Stimulated activated CD4-positive, alpha-beta T cell treated with anti-CD3 and anti-CD28 coated beads, TNF-alpha, amount 100 ng/mL, for 24 hours (primary cell): Measurements from ENCODE around the gene KLRC4.
"Not testable (repeated sequence)": the region's sequence is repeated elsewhere in the genome, so short reads cannot be mapped to it uniquely, and the experiment has no call there.

Source experiments
- DNase-seq, 3 experiments: peaks; one replicate each; pipeline ENCODE4 v3.0.0-alpha.2; 2020; ENCODE audit warnings: low read depth in 3 of 3

The KLRC4 gene

GRCh38 chr12:10368206-10369171, 41.1 kb downstream of the KLRC4 start:
- DNase-seq = no peak

- not testable (repeated sequence) for DNase-seq
Observed at GRCh38 chr12:10367714-10368113, 41.8 kb downstream of the KLRC4 start.

DNA sequence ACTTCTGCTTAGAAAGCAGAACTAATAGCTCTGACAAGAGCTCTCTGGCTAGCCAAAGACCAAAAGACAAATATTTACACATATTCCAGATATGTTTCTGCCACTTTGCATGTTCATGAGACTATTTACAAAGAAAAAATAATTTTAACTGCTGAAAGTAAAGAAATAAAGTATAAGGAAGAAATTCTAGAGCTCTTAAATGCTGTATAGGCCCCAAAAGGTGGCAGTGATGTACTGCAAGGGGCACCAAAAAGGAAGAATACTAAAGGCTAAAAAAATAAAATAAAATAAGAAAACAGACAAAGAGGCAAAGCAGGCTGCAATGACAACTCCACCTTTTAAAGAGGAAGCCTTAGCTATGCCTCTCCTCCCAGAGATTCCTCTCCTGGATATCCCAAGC, 42.7 kb downstream of the KLRC4 start:
- DNase-seq = no peak

DNA sequence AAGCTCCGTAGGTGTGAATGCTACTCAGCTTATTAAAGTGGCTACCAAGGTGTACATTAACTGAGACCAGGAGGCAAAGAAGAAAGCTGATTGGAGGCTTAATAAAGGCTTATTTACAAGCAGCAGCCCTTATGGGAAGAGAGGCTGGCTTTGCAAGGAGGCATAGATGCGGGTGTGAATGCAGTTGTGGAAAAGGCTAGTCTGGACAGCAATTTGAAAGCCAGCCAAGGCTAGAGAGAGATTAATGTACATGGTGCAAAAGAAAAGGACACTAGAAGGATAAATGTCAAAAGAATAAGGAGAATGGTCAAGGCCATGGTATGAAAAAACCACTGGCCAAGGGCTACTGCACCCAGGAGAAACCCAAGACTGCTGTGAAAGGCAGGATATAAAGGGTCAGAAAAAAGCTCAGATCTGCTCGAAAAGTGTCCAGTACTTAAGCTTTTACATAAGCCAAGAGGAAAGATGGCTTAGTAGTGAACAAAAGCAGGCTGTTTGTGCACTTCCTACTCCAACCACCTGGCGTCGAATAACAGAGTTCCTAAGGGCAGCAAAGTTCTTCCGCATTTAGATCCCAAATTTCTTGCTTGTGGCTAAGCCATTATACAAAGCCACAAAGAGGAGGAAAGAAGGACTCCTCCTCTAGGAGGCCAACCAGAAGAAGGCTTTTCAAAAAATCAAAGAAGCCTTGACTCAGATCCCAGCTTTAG, 43.7 kb downstream of the KLRC4 start:
- no peak for DNase-seq

DNA sequence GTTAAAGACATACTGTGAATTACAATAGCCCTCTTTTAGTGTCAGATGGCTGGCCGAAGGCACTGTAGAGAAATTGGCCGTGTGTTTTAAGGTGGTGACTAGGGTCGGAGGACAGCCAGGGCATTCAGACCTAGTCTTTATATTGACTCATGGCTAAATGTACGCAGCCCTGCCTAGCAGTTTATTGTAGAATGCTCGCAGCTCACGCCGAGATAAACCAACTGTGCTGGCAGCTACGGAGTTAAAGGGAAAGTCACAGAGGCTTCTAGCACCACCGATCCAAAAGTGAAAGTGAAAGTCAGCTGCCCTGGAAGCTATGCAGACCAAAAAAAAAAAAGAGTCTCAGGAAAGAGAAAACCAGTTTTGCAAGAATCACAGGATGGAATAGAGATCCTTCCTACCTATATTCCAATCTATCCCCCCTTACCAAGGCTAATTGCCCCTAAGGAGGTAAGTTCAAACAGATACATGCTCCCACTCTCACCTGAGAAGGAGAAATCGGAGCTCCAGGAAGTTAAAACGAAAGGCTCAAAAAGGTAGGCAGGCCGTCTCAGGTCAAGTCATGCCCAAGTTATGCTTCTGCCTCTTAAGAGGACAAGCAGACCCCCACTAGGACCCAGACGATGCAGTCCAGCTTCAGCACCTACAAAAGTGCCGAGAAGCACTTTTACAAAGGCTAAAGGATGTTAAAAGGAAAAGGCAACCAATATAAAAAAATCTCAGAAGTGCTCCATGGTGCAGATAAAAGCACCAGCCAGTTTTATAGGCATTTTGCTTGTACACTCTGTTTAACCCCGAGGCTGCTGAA, 44.5 kb downstream of the KLRC4 start:
- DNase-seq = peak in 2 of 3 experiments; percentile 34 to 38

DNA sequence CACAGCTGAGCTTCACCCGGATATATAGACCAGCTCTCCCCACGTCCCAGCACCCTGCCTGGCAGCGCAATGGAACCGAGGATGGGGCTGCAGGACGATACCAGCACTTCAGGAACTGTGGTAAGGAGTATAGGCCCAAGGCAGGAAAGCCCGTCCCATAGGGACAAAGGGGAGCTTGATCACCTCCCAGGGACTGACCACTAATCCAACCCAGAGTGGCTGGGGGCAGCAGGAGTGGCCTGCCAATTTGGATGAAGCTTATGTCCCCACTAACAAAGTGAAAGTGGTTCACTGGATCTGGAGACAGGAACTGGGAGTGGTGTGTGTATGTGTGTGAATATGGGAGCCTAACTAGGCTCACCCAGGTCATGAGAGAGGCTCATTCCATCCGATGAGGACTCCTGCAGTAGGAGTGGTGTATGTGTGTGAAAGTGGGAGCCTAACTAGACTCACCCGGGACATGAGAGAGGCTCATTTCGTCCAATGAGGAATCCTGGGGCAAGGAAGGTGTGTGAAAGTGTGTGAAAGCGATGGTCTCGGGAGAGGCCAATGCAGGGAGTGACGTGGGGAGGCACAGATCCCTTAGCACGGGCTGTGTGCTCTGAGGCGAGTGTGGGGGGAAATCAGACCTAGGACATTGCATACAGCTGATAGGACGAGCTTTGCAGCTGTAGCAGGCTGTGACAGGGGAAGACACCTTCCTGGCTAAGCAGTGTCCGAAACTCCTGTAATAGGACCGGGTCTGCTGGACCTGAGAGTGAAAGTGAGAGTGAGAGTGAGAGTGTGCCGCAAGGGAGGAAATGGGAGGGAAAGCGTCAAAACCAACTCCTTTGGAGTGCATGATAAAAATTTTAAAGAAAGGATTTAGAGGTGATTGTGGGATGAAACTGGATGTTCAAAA, 45.4 kb downstream of the KLRC4 start:
- no peak for DNase-seq

DNA sequence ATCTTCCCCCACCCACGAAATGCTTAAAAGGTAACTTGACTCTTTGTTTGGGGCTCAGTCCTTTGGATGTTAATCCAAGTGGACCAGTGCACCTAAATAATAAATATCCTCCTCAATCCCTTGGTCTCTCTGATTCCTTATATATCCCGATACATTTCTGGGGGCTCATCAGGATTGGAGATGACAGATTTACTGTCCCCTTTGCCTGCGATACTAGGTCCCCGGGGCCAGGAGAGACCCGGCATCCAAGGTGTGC, 46.0 kb downstream of the KLRC4 start:
- DNase-seq = no peak

DNA sequence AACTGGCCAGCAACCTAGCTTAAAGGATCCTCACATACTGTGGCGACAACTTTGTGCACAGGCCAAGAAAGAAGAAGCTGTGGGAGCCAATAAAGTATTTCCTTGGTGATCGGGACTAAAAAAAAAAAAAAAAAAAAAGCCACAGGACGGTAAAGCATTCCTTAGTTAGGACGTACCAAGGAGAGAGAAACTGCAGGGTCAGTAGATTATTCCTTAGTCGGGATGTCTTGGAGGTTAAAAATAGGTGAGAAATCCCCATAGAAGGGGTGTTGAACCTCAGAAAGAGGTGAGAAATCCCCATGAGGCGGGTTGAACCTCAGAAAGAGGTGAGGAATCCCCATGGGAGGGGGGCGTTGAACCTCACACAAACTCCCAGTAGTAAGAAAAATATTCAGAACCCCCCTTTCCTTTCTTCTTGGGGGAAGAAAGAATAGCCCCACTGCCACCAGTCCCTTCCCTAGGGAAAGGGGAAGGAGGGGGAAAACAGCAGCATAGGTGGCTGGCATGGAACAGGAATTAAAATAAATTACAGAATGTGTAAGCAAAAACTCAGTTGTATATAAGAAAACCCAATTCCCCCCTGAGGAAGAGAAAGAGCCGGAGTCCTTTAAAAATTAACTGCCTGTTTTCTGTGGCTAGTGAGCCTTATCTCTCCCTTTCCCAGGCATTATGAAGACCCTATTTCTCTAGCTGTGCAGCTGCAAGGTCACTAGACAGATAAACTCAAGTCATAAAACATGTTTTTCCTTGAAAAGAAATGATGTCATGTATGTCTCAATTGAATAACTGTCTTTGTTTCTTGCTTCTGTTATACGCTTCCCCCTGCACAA, 46.5 kb downstream of the KLRC4 start:
- DNase-seq = no peak

DNA sequence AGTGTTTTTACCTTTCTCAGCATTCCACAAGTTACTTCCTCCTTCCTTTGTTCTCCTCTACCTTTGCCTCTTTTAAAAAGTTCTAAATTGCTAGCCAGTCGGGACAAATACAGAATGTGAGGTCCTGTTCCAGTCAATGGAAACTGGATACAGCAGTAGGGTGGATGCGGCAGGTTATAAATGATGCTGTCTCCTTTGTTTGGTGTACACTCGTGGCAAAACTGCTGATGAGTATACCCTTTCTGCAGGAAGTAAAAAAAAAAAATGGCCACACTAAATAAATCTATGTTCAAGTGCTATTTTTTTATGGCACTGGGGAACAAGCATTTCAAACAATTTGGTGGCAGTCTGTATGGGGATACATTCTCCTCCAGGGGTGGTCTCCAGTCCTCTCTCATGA, 47.2 kb downstream of the KLRC4 start:
- DNase-seq = no peak

- DNase-seq = no peak
Observed at GRCh38 chr12:10361622-10362021, 47.9 kb downstream of the KLRC4 start.

DNA sequence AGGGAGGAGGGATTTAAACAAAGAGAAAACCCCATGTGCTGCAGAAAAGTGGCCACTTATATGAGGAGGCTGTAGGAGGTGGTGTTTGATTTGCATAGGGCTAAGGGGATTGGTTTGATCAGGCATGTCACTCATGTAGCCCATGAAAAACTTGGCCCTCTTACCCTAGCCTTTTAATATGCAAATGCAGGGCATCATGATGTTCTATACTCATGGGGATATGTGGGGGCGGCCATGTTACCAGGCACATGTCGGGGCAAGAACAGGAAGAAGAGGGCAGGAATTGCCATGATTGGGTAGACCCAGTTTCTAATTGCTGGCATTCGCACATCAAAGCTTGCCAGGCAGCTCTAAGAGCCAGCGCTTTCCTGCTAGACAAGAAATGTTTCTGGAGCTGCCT, 48.5 kb downstream of the KLRC4 start:
- no peak for DNase-seq

- no peak for DNase-seq
Observed at GRCh38 chr12:10358969-10359368, 50.6 kb downstream of the KLRC4 start.

DNA sequence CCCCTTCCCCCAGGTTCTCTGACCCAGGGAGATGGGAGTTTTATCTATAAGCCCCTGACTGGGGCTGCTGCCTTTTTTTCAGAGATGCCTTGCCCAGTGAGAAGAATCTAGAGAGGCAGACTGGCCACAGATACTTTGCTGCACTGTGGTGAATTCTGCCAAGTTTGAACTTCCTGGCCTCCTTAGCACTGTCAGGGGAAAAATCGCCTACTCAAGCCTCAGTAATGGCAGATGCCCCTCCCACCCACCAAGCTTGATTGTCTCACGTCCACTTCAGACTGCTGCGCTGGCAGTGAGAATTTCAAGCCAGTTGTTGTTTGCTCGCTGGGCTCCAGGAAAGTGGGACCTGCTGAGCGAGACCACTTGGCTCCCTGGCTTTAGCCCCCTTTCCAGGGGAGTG, 51.4 kb downstream of the KLRC4 start:
- DNase-seq = no peak
